Activated CD8-positive, alpha-beta memory T cell treated with anti-CD3 and anti-CD28 coated beads, Interleukin-2, amount 50 U/mL, for 24 hours (primary cell): ENCODE data around the gene CEACAM6.
"Not testable (repeated sequence)": the region's sequence is repeated elsewhere in the genome, so short reads cannot be mapped to it uniquely, and the experiment has no call there.

ENCODE experiments used
- DNase-seq: peaks from one replicate; pipeline ENCODE4 v3.0.0-alpha.2; 2020; ENCODE audit errors: extremely low read depth

Gene CEACAM6

DNA sequence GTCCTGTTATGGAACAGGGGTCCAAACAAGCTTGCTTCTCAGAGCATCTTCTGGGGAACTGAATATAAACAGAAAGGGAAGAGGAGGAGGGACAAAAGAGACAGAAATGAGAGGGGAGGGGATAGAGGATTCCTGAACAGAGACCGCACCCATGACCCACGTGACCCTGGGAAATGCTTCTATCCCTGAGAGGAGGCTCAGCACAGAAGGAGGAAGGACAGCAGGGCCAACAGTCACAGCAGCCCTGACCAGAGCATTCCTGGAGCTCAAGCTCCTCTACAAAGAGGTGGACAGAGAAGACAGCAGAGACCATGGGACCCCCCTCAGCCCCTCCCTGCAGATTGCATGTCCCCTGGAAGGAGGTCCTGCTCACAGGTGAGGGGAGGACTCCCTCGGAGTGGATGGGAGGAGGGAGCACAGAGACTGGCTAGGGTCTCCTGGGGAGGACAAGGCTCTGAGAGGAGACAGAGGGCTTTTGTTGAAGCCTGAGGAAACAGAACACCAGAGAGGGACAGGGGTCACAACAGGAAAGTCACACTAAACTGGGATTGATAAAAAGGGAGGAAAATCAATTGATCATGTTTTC lies at the start of gene CEACAM6:
CEACAM6 (plus strand) TSS at position 203 of the 586 bp plus-strand sequence; CDS start at position 312, 109 bp downstream.
- no peak for DNase-seq

DNA sequence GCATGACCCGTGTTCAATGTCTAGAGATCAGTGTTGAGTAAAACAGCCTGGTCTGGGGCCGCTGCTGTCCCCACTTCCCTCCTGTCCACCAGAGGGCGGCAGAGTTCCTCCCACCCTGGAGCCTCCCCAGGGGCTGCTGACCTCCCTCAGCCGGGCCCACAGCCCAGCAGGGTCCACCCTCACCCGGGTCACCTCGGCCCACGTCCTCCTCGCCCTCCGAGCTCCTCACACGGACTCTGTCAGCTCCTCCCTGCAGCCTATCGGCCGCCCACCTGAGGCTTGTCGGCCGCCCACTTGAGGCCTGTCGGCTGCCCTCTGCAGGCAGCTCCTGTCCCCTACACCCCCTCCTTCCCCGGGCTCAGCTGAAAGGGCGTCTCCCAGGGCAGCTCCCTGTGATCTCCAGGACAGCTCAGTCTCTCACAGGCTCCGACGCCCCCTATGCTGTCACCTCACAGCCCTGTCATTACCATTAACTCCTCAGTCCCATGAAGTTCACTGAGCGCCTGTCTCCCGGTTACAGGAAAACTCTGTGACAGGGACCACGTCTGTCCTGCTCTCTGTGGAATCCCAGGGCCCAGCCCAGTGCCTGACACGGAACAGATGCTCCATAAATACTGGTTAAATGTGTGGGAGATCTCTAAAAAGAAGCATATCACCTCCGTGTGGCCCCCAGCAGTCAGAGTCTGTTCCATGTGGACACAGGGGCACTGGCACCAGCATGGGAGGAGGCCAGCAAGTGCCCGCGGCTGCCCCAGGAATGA lies 48.4 kb upstream of the CEACAM6 start:
- peak; percentile 31 for DNase-seq

DNA sequence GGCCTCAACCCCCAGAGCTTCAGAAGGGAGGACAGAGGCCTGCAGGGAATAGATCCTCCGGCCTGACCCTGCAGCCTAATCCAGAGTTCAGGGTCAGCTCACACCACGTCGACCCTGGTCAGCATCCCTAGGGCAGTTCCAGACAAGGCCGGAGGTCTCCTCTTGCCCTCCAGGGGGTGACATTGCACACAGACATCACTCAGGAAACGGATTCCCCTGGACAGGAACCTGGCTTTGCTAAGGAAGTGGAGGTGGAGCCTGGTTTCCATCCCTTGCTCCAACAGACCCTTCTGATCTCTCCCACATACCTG lies 47.9 kb upstream of the CEACAM6 start:
- DNase-seq: no peak

DNA sequence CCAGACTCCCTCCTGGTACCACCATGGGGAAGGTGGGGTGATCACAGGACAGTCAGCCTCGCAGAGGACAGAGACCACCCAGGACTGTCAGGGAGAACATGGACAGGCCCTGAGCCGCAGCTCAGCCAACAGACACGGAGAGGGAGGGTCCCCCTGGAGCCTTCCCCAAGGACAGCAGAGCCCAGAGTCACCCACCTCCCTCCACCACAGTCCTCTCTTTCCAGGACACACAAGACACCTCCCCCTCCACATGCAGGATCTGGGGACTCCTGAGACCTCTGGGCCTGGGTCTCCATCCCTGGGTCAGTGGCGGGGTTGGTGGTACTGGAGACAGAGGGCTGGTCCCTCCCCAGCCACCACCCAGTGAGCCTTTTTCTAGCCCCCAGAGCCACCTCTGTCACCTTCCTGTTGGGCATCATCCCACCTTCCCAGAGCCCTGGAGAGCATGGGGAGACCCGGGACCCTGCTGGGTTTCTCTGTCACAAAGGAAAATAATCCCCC lies 47.4 kb upstream of the CEACAM6 start:
- DNase-seq: no peak

DNA sequence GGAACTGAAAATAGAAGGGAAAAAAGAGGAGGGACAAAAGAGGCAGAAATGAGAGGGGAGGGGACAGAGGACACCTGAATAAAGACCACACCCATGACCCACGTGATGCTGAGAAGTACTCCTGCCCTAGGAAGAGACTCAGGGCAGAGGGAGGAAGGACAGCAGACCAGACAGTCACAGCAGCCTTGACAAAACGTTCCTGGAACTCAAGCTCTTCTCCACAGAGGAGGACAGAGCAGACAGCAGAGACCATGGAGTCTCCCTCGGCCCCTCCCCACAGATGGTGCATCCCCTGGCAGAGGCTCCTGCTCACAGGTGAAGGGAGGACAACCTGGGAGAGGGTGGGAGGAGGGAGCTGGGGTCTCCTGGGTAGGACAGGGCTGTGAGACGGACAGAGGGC lies 46.8 kb upstream of the CEACAM6 start, which contains the start of gene CEACAM5:
CEACAM5 (plus strand) TSS at position 146 of the 400 bp plus-strand sequence; CDS start at position 252, 106 bp downstream.
- no peak for DNase-seq

DNA sequence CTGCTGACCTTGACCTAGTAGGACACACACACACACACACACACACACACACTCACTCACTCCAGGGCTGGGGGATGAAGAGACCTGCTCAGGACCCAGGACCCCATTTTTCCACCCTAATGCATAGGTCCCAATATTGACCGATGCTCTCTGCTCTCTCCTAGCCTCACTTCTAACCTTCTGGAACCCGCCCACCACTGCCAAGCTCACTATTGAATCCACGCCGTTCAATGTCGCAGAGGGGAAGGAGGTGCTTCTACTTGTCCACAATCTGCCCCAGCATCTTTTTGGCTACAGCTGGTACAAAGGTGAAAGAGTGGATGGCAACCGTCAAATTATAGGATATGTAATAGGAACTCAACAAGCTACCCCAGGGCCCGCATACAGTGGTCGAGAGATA lies 45.8 kb upstream of the CEACAM6 start:
- DNase-seq: not testable (repeated sequence)

DNA sequence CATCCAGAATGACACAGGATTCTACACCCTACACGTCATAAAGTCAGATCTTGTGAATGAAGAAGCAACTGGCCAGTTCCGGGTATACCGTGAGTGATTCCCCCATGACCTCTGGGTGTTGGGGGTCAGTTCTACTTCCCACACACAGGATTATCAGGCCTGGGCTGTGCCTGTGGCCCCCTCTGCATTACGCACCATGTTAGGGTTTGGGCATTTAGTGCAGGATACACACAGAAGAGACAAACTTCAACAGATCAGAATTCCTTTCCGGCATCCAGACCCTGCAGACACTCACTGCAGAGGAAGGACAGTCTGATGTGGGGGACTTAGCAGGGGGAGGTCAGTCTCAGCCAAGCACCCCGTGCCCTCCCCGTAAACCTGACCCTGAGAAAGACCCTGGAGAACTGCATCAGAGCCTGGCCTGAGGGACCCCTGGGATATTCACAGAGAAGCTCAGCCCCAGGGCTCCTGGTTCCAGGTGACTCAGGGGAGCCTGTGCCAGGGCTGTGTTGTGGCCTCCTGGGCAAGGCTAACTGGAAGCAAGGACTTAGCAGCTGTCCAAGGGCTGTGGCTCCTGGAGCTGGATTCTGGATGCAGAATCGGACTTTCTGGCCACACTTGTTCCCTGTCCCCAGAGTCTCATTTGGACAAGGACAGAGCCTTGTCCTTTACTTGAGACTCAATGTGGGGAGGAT lies 45.2 kb upstream of the CEACAM6 start:
- DNase-seq: no peak

DNA sequence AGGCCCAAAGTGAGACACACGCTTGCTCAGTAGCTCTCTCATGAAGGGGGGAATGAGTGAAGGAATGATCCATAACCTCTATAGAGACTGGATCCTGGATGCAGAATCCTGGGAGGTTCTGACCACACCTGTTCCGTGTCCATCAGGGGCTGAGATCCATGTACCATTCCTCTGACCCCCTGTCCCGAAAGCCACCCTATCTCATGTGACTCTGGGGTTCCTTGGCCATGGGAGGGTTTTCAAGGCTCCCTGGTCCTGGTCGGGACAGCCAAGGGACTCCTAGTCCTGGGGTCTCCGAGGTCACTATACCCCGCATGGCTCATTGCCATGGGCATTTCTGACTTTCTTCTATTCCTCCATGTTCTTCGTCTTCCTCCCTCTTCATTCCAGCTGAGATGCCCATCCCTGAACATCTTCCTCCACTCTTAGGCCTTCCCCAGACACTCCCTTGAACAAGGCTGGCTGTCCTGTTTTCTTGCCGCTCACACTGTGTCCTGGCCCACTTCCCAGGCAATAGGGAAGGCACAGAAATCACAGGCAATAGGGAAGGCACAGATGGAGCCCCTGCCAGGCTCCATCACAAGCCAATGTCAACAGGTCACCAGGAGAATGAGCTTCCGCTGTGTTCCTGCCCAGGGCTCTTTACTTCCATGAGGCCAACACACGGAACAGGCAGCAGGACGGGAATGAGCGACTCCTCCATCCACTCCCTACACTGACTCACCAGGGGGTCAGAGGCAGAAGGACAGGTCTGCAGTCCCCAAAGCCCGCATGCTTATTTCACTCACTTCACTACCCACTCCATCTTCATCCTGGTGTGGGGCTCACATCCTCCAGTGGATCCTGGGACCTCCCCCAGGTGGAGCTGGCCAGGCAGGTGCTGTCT lies 43.7 kb upstream of the CEACAM6 start:
- DNase-seq: no peak

DNA sequence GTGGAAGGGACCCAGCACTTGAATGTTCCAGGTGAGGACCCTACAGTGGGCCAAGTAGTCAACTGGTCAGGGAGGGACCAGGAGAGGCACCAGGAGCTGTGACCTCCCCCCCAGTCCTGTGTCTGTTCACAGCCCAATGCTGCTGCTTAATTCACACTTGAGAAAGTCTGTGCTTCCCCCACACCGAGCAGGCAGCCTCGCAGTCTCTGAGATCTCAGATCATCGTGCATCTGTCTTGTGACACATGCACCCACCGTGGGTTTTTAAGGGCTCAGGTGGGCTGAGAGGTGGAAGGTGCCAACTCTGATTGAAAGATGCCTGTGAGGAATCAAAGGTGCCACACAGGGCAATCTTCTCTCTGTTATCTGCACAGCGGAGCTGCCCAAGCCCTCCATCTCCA lies 40.7 kb upstream of the CEACAM6 start:
- no peak for DNase-seq

DNA sequence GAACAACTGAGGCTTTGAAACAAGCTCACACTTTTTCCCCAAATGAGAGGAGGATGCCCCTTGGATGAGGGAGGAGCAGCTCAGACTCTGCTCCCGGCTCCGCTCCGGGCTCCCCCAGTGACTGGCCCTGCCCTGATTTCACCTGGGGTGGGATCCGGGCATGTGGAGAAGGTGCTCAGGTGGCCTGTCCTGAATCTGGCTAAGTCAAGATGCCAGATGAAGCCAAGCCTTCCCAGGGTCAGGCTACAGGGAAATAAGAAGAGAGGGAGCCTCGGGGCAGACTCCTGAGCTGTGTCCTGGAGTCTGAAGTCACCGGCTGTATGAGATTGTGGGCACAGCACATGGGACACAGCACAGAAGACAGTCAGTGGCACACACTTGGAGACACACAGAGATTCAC lies 36.6 kb upstream of the CEACAM6 start:
- no peak for DNase-seq

DNA sequence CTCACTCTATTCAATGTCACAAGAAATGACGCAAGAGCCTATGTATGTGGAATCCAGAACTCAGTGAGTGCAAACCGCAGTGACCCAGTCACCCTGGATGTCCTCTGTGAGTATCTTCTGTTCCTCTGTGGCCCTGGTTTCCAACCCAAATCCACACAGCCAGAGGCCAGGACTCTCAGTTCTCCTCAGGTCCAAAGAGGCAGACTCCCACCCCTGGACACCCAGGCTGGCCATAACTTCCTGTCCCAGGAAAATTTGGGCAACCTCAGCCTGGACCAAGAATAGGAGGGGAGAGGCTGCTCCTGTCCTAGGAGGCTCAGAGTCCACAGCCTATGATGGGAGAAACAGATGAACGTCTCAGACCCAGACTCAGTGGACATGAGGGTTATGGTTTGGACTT lies 35.2 kb upstream of the CEACAM6 start:
- DNase-seq: no peak

DNA sequence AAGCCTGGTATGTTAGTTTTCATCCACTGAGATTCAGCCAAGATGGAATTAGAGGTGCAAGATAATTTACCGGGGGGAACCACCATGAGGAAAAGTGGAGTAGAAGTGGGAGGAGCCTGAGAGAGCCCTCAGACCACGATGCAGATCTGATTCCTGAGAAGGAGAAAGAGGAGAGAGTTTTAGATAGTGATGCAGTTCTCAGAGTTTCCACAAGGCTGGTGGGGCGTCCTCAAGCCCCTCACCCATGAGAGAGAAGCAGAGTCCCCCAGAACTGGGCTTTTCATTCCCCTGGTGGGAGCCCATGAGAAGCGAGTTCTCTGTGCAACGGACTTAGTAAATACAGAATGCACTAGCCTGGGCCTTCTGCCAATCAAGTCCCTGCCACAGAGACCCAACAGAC lies 28.8 kb upstream of the CEACAM6 start:
- DNase-seq: no peak

DNA sequence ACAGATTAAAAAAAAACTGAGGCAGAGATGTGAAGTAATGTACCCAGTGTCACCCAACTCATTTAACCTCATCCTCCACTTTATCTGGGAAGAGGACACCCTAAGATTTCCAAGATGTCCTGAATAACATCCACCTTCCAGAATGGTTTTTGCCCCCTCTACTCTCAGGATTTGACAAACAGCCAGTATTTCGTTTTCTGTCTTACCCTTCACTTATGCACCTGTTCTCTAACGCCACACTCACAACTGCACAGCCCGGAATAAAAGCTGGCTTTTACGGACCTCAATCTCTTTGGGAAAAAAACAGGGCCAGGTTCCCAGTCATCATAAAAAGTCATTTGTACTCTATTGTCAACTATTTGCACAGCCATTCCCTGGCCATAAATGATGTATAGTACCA lies 21.2 kb upstream of the CEACAM6 start:
- DNase-seq: no peak

DNA sequence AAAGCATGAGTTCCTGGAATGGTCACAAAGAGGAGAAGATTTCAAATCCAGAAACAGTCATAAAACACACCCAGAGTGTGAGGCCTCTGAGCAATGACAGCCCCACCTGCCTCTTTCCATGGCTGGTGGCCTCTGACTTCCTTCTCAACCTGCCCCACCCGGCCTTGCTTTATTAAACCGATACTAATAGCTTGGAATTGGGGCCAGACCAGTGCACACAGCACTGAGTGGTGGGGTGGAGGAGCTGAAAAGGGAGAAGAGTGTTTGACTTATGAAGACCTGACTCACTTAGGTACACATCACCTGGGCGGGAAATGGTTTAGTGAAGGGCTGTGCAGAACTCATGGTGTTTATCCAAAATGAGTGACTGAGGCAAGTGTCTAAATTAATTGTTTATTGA lies 20.7 kb upstream of the CEACAM6 start:
- DNase-seq: no peak

DNA sequence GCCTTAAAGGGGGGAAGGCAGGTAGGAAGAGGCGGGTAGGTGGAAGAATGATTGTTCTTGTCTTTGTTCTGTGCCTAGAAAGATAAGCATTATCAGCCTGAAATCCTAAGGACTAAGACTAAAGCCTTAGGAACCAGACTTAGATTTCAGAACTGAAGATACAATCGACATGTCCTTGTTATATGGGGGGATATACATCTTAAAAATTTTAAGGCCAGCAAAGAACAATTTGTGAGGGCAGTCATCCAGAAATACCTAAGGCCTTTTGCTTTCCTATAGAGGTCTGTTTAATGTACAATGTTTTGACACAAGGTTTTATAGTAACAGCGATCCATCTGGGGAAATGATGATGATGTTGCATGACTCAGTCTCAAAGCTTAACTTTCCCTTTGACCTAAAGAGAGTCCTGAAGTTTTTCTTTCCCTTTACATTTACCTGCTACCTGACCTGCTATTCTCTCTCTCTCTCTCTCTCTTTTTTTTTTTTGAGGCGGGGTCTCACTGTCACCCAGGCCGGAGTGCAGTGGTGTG lies 20.2 kb upstream of the CEACAM6 start:
- no peak for DNase-seq

DNA sequence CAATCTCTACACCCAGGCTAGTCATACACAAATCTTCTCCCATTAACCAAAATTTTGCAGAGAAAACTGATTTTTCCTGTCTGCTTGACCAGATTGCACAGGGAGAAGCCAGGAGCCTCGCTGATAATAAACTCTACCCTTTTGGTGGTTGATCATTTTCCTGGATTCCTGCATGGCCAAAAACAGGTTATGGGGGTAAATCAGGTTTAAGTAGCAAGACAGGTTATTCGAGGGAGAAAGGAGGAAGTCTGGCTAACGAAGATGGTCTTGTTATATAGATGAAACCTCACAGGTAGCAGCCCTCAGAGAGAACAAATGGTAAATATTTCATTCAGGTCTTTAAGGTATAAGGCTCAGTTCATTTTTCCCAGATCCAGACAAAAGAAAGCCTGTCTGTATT lies 16.0 kb upstream of the CEACAM6 start:
- DNase-seq: no peak

DNA sequence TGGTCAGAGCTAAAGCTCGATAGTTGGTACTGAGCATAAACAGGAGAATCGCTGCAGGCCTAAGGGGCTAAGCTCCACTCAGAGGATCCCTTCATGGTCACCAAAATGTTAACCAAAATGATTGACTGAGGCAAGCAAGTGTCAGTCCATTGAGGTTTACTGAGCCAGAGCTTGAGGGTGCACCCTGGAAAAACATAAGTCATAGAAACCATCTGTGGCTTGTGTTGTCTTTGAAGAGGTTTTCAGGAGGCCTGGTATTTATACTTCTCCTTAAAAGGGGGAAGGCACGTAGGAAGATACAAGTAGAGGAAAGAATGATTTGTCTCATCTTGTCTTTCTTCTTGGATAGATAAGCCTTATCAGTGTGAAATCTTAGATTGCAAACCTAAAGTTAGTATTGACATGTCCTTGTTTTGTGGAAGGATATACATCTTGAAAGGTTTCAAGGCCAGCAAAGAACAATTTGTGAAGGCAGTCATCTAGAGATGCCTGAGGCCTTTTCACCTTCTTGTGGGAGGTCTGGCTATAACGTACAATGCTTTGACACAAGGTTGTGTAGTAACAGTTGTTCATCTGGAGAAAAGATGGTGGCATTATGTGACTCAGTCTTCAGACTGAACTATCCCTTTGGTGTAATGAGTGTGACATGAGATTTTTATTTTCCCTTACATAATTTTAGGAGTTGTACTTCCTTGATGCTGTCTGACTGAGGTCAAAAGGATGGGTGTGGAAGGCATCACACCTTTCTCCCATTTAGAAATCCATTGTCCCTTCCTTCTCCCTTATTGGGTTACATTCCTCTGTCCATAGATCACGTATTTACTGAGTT lies 14.7 kb upstream of the CEACAM6 start:
- no peak for DNase-seq

DNA sequence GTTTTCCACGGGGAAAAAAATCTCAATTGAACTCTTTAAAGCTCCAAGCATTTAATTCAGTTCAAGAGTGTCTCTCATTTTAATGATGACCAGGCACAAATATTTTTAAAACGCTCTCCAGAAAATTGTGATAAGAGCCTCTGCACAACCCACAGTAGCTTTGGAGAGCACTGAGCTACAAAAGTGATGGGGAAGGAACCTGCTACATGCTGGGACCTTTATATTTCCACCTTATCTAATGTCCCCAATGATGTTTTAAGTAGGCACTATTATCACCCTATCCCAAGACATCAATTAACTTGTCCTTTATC lies 14.1 kb upstream of the CEACAM6 start:
- no peak for DNase-seq

DNA sequence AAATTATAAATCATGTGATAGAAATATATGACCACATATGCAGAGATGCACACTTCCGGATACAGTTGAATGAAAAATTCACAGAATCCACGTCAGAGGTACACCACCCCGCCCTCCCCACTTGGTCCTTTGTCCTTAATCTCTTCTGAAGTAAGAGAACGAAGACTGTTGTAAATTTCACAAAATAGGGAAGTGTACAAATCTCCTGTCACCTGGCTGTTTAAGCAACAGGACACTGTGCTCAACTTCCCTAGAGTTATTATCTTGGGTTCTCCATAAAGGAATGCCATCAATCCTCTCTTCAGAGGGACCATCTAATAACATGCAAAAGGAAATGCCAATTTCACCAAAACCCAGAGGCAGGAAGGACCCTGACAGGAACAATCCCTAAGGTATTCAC lies 10.5 kb upstream of the CEACAM6 start:
- no peak for DNase-seq

DNA sequence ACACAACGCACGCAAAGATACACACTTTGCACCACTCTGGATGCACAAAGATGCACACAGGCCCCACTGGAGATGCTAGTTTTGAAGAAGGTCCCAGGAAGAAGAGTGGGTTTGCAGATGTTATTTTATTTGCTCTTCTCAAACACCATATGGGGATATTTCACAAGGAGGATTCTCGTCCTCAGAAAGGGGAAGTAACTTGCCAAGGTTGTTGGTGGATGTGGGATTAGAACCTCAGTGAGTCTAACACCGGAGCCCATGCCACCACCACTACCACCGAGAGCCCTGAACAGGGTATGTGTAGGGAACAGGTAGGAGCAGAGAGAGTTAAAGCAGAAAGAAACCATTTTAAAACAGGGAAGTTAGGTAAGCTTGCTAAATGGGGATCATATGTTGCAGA lies 9.6 kb upstream of the CEACAM6 start:
- DNase-seq: no peak
